Liver (tissue), 9 donors: ENCODE measurements around the gene TUT4. TPM values are rescaled to one million over a fixed set of nuclear protein-coding genes. Genes with fewer than 3 reads are reported as not detected.

ENCODE experiments used
- DNase-seq: peaks from one replicate; pipeline ENCODE4 v3.0.0-alpha.2; 2017; ENCODE audit warnings: low spot score
- H3K27ac ChIP-seq, 2 donors: one replicate each; pipeline ENCODE4 v1.7.0; 2013; ENCODE audit warnings: inconsistent platforms in 2 of 2, low read length in 2 of 2, control low read depth in 1 of 2, low read depth in 1 of 2, mild to moderate bottlenecking in 1 of 2
- H3K27me3 ChIP-seq, 4 donors: one replicate each; pipeline versions ENCODE4 v1.6.1 to v1.7.0; 2013; ENCODE audit warnings: low read length in 3 of 4, inconsistent platforms in 1 of 4, mild to moderate bottlenecking in 1 of 4, moderate library complexity in 1 of 4; ENCODE audit not compliant: control insufficient read depth in 4 of 4, insufficient read depth in 4 of 4
- H3K36me3 ChIP-seq, 4 donors: one replicate each; pipeline versions ENCODE4 v1.6.1 to v1.7.0; 2013; ENCODE audit warnings: low read length in 3 of 4, mild to moderate bottlenecking in 3 of 4, low read depth in 1 of 4, moderate library complexity in 1 of 4; ENCODE audit not compliant: control insufficient read depth in 4 of 4, insufficient read depth in 3 of 4
- H3K4me1 ChIP-seq, 4 donors: one replicate each; pipeline versions ENCODE4 v1.6.1 to v1.7.0; 2013; ENCODE audit warnings: low read length in 3 of 4, mild to moderate bottlenecking in 3 of 4, moderate library complexity in 1 of 4; ENCODE audit not compliant: control insufficient read depth in 4 of 4, insufficient read depth in 4 of 4
- H3K4me3 ChIP-seq, 3 donors: one replicate each; pipeline versions ENCODE4 v1.6.1 to v1.7.0; 2013; ENCODE audit warnings: low read length in 3 of 3, control low read depth in 1 of 3, low read depth in 1 of 3, mild to moderate bottlenecking in 1 of 3
- H3K9ac ChIP-seq, 2 donors: one replicate each; pipeline ENCODE4 v1.7.0; 2013; ENCODE audit warnings: low read length in 2 of 2, mild to moderate bottlenecking in 2 of 2, moderate library complexity in 2 of 2, control low read depth in 1 of 2, low read depth in 1 of 2
- H3K9me3 ChIP-seq, 4 donors: one replicate each; pipeline versions ENCODE4 v1.6.1 to v1.7.0; 2013; ENCODE audit warnings: low read length in 3 of 4; ENCODE audit not compliant: control insufficient read depth in 4 of 4
- EGR1 ChIP-seq, 2 donors: IDR thresholded peaks; 2 replicates each; pipeline ENCODE4 v1.6.1; 2016 to 2018; ENCODE audit warnings: antibody characterized with exemption in 2 of 2, low read depth in 2 of 2
- FOXA1 ChIP-seq: IDR thresholded peaks from 2 replicates; pipeline ENCODE4 v1.6.1; 2016; ENCODE audit warnings: antibody characterized with exemption
- FOXA2 ChIP-seq: IDR thresholded peaks from 2 replicates; pipeline ENCODE4 v1.6.1; 2016; ENCODE audit warnings: antibody characterized with exemption
- GABPA ChIP-seq, 2 donors: IDR thresholded peaks in 1 of 2; conservative IDR thresholded peaks in 1 of 2; 2 replicates each; pipeline ENCODE4 v1.6.1; 2016; ENCODE audit warnings: antibody characterized with exemption in 2 of 2, mild to moderate bottlenecking in 1 of 2, moderate library complexity in 1 of 2
- HNF4A ChIP-seq, 2 donors: conservative IDR thresholded peaks; 2 replicates each; pipeline ENCODE4 v1.6.1; 2016; ENCODE audit warnings: antibody characterized with exemption in 2 of 2, mild to moderate bottlenecking in 2 of 2
- HNF4G ChIP-seq: IDR thresholded peaks from 2 replicates; pipeline ENCODE4 v1.6.1; 2016; ENCODE audit warnings: antibody characterized with exemption
- JUND ChIP-seq, 2 donors: IDR thresholded peaks; 2 replicates each; pipeline ENCODE4 v1.6.1; 2016; ENCODE audit warnings: antibody characterized with exemption in 2 of 2
- NR2F2 ChIP-seq: IDR thresholded peaks from 2 replicates; pipeline ENCODE4 v1.6.1; 2016; ENCODE audit warnings: antibody characterized with exemption
- RAD21 ChIP-seq, 2 donors: IDR thresholded peaks; 2 replicates each; pipeline ENCODE4 v1.6.1; 2016; ENCODE audit warnings: antibody characterized with exemption in 2 of 2, mild to moderate bottlenecking in 2 of 2
- RXRA ChIP-seq, 2 donors: IDR thresholded peaks; 2 replicates each; pipeline ENCODE4 v1.6.1; 2017 to 2018; ENCODE audit warnings: antibody characterized with exemption in 2 of 2, mild to moderate bottlenecking in 1 of 2
- SP1 ChIP-seq: IDR thresholded peaks from 2 replicates; pipeline ENCODE4 v1.6.1; 2018; ENCODE audit warnings: antibody characterized with exemption, mild to moderate bottlenecking
- TAF1 ChIP-seq: conservative IDR thresholded peaks from 2 replicates; pipeline ENCODE4 v1.6.1; 2016; ENCODE audit warnings: antibody characterized with exemption, mild to moderate bottlenecking
- YY1 ChIP-seq: IDR thresholded peaks from 2 replicates; pipeline ENCODE4 v1.6.1; 2016; ENCODE audit warnings: antibody characterized with exemption, mild to moderate bottlenecking
- WGBS: extraction: QIAGEN DNeasy Blood & Tissue Kit; methylation state at CpG from one replicate; pipeline ENCODE4 v1.1.7; 2013; 5-methylcytosine and 5-hydroxymethylcytosine counted together
- polyA plus RNA-seq, 2 donors: library from polyadenylated mRNA; stranded (reverse) in 1 of 2; unstranded in 1 of 2; fragments of 200-250 nt in 1 of 2; fragments of >200 nt in 1 of 2; fragmentation: Nextera tagmentation in 1 of 2; extraction: Ambion mirVana in 1 of 2; gene quantifications; one replicate each; pipeline versions ENCODE4 v1.2.1 to v1.2.3, GENCODE V29; 2013 to 2015
- total RNA-seq, 2 donors: library from RNA; depleted of rRNA; stranded (reverse); fragments of >200 nt; gene quantifications; one replicate each; pipeline ENCODE4 v1.2.3, GENCODE V29; 2014
- TF ChIP-seq, protein P1 (sequence below): IDR thresholded peaks from 2 replicates; pipeline ENCODE4 v1.6.1; 2016; ENCODE audit warnings: antibody characterized with exemption
- TF ChIP-seq, protein P2 (sequence below): IDR thresholded peaks from 2 replicates; pipeline ENCODE4 v1.6.1; 2016; ENCODE audit warnings: antibody characterized with exemption
- TF ChIP-seq, protein P3 (sequence below): IDR thresholded peaks from 2 replicates; pipeline ENCODE4 v1.6.1; 2016; ENCODE audit warnings: antibody characterized with exemption, mild to moderate bottlenecking
- TF ChIP-seq, protein P4 (sequence below): fragments of 150-350 bp; IDR thresholded peaks from 2 replicates; pipeline ENCODE4 v1.5.1; 2017; ENCODE audit warnings: improper control_type of control experiment, low read depth, low read length; ENCODE audit not compliant: missing input control
- TF ChIP-seq, protein P5 (sequence below): IDR thresholded peaks from 2 replicates; pipeline ENCODE4 v1.6.1; 2016; ENCODE audit warnings: antibody characterized with exemption
- donor health status: healthy.
- donor health status: healthy.
- donor health status: healthy.
- donor health status: healthy.
- donor health status: healthy.

TUT4 gene
- total and polyA plus RNA-seq, 4 donors = 12.2 to 28.0 (median 24.0) TPM

DNA sequence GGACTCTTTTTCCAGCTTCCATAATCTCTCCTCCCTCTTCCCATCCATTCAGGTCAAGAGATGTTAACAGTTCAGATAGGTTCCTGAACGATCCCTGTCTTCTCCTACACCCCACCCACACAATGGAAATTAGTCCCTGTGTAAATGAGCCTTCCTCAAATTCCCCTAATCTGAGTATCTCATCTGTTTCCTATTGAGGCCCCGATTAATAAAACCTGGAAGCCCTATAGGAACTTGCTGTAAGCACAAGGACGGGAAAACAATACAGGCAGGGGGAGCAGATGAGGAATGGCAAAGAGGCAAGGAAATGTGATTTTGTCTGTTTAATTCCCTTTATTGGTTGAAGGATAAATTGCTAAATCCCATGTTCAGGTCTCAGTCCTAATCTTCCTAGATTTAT is 42.2 kb upstream of the TUT4 start:
- Histone ChIP-seq H3K27me3 (no peaks in the 10 kb centered on the region), H3K9ac (no peak overlapping the region), H3K4me3 (no peak overlapping the region), H3K9me3 (no peaks in the 10 kb centered on the region), H3K4me1 (no peaks in the 10 kb centered on the region), H3K27ac (no peak overlapping the region), H3K36me3 (no peaks in the 10 kb centered on the region)
- TF ChIP-seq RXRA (IDR thresholded peaks at IDR 0.05) (no peak), TAF1 (no peak), NR2F2 (no peak), GABPA (IDR thresholded peaks at IDR 0.05 in 1 of 2, conservative IDR thresholded peaks at IDR 0.05 in 1 of 2) (no peak), FOXA2 (no peak), RAD21 (IDR thresholded peaks at IDR 0.05) (no peak), SP1 (no peak), YY1 (no peak), JUND (IDR thresholded peaks at IDR 0.05) (no peak), HNF4A (conservative IDR thresholded peaks at IDR 0.05) (no peak), HNF4G (no peak), FOXA1 (no peak), EGR1 (IDR thresholded peaks at IDR 0.05; ENCODE audit: low read depth in 2 of 2) (no peak)
- TF ChIP-seq, protein P1, sequence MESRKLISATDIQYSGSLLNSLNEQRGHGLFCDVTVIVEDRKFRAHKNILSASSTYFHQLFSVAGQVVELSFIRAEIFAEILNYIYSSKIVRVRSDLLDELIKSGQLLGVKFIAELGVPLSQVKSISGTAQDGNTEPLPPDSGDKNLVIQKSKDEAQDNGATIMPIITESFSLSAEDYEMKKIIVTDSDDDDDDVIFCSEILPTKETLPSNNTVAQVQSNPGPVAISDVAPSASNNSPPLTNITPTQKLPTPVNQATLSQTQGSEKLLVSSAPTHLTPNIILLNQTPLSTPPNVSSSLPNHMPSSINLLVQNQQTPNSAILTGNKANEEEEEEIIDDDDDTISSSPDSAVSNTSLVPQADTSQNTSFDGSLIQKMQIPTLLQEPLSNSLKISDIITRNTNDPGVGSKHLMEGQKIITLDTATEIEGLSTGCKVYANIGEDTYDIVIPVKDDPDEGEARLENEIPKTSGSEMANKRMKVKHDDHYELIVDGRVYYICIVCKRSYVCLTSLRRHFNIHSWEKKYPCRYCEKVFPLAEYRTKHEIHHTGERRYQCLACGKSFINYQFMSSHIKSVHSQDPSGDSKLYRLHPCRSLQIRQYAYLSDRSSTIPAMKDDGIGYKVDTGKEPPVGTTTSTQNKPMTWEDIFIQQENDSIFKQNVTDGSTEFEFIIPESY = no peak
- TF ChIP-seq, protein P2, sequence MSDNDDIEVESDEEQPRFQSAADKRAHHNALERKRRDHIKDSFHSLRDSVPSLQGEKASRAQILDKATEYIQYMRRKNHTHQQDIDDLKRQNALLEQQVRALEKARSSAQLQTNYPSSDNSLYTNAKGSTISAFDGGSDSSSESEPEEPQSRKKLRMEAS = no peak
- TF ChIP-seq, protein P3, sequence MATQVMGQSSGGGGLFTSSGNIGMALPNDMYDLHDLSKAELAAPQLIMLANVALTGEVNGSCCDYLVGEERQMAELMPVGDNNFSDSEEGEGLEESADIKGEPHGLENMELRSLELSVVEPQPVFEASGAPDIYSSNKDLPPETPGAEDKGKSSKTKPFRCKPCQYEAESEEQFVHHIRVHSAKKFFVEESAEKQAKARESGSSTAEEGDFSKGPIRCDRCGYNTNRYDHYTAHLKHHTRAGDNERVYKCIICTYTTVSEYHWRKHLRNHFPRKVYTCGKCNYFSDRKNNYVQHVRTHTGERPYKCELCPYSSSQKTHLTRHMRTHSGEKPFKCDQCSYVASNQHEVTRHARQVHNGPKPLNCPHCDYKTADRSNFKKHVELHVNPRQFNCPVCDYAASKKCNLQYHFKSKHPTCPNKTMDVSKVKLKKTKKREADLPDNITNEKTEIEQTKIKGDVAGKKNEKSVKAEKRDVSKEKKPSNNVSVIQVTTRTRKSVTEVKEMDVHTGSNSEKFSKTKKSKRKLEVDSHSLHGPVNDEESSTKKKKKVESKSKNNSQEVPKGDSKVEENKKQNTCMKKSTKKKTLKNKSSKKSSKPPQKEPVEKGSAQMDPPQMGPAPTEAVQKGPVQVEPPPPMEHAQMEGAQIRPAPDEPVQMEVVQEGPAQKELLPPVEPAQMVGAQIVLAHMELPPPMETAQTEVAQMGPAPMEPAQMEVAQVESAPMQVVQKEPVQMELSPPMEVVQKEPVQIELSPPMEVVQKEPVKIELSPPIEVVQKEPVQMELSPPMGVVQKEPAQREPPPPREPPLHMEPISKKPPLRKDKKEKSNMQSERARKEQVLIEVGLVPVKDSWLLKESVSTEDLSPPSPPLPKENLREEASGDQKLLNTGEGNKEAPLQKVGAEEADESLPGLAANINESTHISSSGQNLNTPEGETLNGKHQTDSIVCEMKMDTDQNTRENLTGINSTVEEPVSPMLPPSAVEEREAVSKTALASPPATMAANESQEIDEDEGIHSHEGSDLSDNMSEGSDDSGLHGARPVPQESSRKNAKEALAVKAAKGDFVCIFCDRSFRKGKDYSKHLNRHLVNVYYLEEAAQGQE = no peak
- TF ChIP-seq, protein P4, sequence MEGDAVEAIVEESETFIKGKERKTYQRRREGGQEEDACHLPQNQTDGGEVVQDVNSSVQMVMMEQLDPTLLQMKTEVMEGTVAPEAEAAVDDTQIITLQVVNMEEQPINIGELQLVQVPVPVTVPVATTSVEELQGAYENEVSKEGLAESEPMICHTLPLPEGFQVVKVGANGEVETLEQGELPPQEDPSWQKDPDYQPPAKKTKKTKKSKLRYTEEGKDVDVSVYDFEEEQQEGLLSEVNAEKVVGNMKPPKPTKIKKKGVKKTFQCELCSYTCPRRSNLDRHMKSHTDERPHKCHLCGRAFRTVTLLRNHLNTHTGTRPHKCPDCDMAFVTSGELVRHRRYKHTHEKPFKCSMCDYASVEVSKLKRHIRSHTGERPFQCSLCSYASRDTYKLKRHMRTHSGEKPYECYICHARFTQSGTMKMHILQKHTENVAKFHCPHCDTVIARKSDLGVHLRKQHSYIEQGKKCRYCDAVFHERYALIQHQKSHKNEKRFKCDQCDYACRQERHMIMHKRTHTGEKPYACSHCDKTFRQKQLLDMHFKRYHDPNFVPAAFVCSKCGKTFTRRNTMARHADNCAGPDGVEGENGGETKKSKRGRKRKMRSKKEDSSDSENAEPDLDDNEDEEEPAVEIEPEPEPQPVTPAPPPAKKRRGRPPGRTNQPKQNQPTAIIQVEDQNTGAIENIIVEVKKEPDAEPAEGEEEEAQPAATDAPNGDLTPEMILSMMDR = no peak
- TF ChIP-seq, protein P5, sequence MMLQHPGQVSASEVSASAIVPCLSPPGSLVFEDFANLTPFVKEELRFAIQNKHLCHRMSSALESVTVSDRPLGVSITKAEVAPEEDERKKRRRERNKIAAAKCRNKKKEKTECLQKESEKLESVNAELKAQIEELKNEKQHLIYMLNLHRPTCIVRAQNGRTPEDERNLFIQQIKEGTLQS = no peak
- DNase-seq = no peak
- WGBS = 66% methylated on average over 3 of the region's 3 CpGs
